NB4 (cell line): ENCODE measurements around the gene LRRK1.

Experiments
- DNase-seq: peaks from one replicate; pipeline ENCODE4 v3.0.0; 2010; ENCODE audit warnings: low read depth
- H3K4me3 ChIP-seq: one replicate; pipeline ENCODE4 v1.5.1; 2011; ENCODE audit warnings: mild to moderate bottlenecking, low read depth, low read length, moderate library complexity
- MYC ChIP-seq: IDR thresholded peaks from 2 replicates; pipeline ENCODE4 v1.6.1; 2011; ENCODE audit warnings: low read depth, low read length
- POLR2A ChIP-seq: IDR thresholded peaks from 2 replicates; pipeline ENCODE4 v1.6.1; 2011; ENCODE audit warnings: mild to moderate bottlenecking; ENCODE audit not compliant: insufficient read length; ENCODE audit errors: extremely low read depth
- TF ChIP-seq, protein P1 (sequence below): IDR thresholded peaks from one replicate; pipeline ENCODE4 v1.5.1; 2012; ENCODE audit warnings: low read depth, low read length
- TF ChIP-seq, protein P2 (sequence below): IDR thresholded peaks from 2 replicates; pipeline ENCODE4 v1.6.1; 2011; ENCODE audit warnings: low read depth, low read length

LRRK1 gene

DNA sequence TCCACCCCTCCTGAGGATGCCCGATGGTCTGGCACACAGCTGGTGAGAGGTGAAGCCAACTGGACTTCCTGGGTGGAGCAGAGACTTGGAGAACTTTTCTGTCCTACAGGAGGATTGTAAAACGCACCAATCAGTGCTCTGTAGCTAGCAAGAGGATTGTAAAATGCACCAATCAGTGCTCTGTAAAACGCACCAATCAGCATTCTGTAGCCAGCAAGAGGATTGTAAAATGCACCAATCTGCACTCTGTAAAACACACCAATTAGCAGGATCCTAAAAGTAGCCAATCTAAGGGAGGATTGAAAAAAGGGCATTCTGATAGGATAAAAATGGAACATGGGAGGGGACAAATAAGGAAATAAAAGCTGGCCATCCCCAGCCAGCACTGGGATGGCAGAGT is 182.5 kb downstream of the LRRK1 start:
- TF ChIP-seq, protein P1, sequence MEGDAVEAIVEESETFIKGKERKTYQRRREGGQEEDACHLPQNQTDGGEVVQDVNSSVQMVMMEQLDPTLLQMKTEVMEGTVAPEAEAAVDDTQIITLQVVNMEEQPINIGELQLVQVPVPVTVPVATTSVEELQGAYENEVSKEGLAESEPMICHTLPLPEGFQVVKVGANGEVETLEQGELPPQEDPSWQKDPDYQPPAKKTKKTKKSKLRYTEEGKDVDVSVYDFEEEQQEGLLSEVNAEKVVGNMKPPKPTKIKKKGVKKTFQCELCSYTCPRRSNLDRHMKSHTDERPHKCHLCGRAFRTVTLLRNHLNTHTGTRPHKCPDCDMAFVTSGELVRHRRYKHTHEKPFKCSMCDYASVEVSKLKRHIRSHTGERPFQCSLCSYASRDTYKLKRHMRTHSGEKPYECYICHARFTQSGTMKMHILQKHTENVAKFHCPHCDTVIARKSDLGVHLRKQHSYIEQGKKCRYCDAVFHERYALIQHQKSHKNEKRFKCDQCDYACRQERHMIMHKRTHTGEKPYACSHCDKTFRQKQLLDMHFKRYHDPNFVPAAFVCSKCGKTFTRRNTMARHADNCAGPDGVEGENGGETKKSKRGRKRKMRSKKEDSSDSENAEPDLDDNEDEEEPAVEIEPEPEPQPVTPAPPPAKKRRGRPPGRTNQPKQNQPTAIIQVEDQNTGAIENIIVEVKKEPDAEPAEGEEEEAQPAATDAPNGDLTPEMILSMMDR, result no peak
- TF ChIP-seq, protein P2, sequence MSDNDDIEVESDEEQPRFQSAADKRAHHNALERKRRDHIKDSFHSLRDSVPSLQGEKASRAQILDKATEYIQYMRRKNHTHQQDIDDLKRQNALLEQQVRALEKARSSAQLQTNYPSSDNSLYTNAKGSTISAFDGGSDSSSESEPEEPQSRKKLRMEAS, result no peak
- TF ChIP-seq MYC, result no peak
- TF ChIP-seq POLR2A, result no peak
- H3K4me3 ChIP-seq, result no peak overlapping the region
- DNase-seq, result no peak

DNA sequence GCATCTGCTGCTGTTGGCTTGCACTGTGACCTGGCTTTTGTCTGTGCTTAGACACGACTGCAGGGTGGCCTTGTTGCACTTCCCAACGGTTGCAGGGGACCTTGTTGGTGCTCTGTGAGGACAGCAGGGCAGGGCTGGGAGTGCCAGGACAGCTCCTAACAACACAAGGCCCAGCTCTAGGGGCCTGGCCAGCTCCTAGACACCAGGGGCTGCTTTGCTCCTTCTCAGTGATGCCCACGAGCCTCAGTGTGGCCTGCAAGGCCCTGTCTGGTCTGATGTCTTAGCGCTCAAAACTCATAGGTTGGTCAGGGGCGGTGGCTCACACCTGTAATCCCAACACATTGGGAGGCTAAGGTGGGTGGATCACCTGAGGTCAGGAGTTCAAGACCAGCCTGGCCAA is 183.6 kb downstream of the LRRK1 start:
- no peak for DNase-seq
- H3K4me3 ChIP-seq, result no peak overlapping the region
- TF ChIP-seq POLR2A, result no peak
- TF ChIP-seq, protein P1, result no peak
- TF ChIP-seq, protein P2, result no peak
- no peak for TF ChIP-seq MYC

DNA sequence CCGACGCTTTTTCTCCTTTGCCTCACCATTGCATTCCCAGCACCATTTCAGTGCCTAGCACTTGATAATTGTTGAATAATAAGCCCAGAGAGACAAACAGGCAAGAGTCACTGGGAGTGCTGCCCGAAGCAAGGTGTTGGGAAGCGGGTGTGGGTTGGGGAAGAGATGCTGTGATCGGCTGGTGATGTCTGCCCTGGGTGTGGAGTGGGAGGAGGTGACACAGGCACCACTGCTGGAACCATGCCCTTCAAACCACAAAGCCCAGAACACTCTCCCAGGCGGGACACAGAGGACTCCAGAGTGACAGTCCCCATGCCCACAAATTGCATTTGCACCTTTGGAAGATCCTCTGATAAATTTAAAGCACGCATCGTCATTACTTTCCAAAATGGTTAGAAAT is 184.4 kb downstream of the LRRK1 start:
- TF ChIP-seq, protein P1, result no peak
- no peak for TF ChIP-seq POLR2A
- TF ChIP-seq, protein P2, result no peak
- no peak for TF ChIP-seq MYC
- no peak overlapping the region for H3K4me3 ChIP-seq
- no peak for DNase-seq

DNA sequence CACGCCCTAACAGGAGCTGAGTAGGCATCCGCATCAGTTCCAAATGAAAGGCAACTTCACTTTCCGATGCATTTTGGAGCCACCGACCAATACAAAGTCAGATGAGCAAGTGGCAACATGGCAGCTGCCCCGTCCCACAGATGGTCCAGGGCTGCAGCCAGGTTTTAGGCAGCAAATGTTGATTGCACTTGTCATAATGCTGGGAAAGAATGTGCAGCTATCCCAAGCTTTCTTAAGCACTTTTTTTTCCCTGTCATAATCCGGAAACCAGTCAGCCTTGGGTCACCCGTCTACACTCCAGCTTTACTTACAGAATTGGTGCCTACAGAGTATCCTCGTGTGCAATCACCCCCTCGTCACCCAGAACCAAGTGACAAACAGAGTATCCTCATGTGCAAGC is 185.0 kb downstream of the LRRK1 start:
- DNase-seq, result no peak
- TF ChIP-seq, protein P2, result no peak
- TF ChIP-seq, protein P1, result no peak
- no peak overlapping the region for H3K4me3 ChIP-seq

DNA sequence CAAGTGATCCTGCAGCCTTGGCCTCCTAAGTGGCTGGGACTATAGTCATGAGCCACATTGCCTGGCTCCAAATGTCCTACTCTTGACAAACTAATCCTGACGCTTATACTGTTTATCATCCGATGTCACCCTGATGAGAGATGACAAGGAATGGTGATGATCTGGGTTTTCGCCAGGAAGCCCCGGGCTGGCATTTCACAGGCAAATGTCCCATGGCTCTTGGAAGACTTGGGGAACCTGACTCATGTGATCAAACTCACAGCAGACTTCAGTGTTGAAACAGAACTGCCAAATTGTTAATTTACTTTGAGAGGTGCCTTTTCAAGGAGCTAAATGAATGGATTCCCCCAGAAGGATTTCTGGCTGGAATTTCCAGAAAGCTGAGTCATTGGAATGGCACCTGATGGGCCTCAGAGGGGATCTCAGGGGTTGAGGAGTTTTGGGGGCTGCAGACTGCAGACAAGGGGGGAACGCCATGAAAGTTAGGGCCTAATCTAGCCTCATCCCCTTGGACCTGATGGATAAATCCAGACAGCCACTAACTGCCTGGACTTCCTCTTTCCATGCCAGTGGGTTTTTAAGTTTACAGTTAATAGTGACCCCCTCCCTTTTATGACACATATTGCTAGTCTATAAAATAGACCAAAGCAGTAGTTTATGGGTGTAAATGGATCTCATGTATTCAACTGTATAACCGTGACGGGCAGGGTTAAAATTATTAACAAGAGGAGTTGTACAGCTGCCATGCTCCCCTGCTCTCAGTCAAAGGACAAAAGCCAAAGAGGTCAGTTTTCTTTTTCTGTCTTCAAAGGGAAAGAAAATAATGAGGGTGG is 186.1 kb downstream of the LRRK1 start:
- H3K4me3 ChIP-seq, result no peak overlapping the region
- TF ChIP-seq MYC (no peak), POLR2A (no peak)
- TF ChIP-seq, protein P2, result no peak
- TF ChIP-seq, protein P1, result no peak
- DNase-seq, result peak; percentile 58

DNA sequence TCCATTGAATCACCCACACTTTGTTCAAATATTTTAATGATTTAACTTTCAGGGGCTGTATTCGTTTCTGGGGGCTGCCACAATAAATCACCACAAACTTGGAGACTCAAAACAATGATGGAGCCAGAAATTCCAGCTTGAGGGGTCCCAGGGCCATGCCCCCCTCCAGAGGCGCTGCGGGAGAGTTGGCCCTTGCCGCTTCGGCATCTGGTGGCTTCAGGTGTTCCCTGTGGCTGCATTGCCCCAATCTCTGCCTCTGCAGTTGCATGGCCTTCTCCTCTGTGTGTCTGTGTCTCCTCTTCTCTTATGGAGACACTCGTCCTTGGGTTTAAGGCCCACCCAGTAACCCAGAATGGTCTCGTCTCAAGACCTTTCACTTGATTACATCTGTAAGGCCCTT is 187.9 kb downstream of the LRRK1 start:
- no peak for DNase-seq
- TF ChIP-seq, protein P1, result no peak
- TF ChIP-seq MYC (no peak), POLR2A (no peak)
- TF ChIP-seq, protein P2, result no peak
- no peak overlapping the region for H3K4me3 ChIP-seq
